GM12801 (cell line): ENCODE results near the gene OR3A3.

Source experiments
- TF ChIP-seq, protein P1 (sequence below): IDR thresholded peaks from one replicate; pipeline ENCODE4 v1.5.1; 2011; ENCODE audit warnings: control low read depth; ENCODE audit not compliant: insufficient read length; ENCODE audit errors: extremely low read depth

OR3A3 gene

GRCh38 chr17:3411070-3411469 is at the start of gene OR3A3:
Gene OR3A3 (plus strand): TSS chr17:3411370.
- TF ChIP-seq, protein P1, sequence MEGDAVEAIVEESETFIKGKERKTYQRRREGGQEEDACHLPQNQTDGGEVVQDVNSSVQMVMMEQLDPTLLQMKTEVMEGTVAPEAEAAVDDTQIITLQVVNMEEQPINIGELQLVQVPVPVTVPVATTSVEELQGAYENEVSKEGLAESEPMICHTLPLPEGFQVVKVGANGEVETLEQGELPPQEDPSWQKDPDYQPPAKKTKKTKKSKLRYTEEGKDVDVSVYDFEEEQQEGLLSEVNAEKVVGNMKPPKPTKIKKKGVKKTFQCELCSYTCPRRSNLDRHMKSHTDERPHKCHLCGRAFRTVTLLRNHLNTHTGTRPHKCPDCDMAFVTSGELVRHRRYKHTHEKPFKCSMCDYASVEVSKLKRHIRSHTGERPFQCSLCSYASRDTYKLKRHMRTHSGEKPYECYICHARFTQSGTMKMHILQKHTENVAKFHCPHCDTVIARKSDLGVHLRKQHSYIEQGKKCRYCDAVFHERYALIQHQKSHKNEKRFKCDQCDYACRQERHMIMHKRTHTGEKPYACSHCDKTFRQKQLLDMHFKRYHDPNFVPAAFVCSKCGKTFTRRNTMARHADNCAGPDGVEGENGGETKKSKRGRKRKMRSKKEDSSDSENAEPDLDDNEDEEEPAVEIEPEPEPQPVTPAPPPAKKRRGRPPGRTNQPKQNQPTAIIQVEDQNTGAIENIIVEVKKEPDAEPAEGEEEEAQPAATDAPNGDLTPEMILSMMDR, result no peak

- TF ChIP-seq, protein P1, result no peak
Measured at GRCh38 chr17:3378321-3378720, 32.8 kb upstream of the OR3A3 start.

- TF ChIP-seq, protein P1, result no peak
Measured at GRCh38 chr17:3381957-3382356, 29.2 kb upstream of the OR3A3 start.

DNA sequence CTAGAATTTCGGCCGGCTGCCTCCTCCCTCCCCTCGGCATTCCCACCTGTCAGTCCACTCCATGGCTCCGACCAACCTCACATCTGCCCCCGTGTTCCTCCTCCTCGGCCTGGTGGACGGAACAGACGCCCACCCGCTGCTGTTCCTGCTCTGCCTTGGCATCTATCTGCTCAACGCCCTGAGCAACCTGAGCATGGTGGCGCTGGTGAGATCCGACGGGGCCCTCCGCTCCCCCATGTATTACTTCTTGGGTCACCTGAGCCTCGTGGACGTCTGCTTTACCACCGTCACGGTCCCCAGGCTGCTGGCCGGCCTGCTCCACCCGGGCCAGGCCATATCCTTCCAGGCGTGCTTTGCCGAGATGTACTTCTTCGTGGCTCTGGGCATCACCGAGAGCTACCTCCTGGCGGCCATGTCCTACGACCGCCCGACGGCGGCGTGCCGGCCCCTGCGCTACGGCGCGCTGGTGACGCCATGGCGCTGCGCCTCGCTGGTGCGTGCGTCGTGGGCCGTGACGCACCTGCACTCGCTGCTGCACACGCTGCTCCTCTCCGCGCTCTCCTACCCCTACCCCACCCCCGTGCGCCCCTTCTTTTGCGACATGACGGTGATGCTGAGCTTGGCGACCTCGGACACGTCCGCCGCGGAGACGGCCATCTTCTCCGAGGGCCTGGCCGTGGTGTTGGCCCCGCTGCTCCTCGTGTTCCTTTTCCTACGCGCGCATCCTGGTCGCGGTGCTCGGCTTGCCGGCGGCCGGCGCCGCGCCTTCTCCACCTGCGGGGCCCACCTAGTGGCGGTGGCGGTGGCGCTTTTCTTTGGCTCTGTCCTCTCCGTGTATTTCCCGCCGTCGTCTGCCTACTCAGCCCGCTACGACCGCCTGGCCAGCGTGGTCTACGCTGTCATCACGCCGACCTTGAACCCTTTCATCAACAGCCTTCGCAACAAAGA is 25.0 kb upstream of the OR3A3 start, which contains the start of gene OR3A2:
OR3A2 (minus strand) TSS at position 440 of the 948 bp plus-strand sequence.
- TF ChIP-seq, protein P1, result no peak

GRCh38 chr17:3389791-3390190 is 21.4 kb upstream of the OR3A3 start:
- TF ChIP-seq, protein P1, result no peak

- TF ChIP-seq, protein P1, result no peak
Measured at GRCh38 chr17:3398310-3398709, 12.9 kb upstream of the OR3A3 start, which contains the start of gene OR1E1. Gene OR1E1 (minus strand): TSS chr17:3398410. CDS start chr17:3398410, 0 bp downstream.

GRCh38 chr17:3400055-3400454 is 11.1 kb upstream of the OR3A3 start:
- TF ChIP-seq, protein P1, result no peak
